ENCODE measurements around the gene UBR2. TPM values are rescaled to one million over a fixed set of nuclear protein-coding genes. Genes with fewer than 3 reads are reported as not detected.

The UBR2 gene
- total RNA-seq, 1 experiment from 2014 or later, result 20.1 TPM

DNA sequence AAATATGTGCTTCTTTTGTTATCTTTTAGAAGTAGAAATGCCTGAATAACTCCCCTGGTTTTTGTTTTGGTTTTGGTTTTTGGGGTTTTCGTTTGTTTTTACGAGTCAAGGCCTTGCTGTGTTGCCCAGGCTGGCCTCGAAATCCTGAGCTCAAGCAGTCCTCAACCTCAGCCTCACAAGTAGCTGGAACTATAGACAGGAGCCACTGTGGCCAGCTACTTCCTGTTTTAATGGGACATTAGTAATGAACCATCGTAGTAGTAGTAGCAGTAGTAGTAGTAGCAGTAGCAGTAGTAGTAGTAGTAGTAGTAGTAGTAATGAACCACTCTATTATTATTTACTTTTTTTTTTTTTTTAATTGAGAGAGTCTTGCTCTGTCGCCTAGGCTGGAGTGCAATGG is 66.0 kb downstream of the UBR2 start:
- TF ChIP-seq, protein P1, sequence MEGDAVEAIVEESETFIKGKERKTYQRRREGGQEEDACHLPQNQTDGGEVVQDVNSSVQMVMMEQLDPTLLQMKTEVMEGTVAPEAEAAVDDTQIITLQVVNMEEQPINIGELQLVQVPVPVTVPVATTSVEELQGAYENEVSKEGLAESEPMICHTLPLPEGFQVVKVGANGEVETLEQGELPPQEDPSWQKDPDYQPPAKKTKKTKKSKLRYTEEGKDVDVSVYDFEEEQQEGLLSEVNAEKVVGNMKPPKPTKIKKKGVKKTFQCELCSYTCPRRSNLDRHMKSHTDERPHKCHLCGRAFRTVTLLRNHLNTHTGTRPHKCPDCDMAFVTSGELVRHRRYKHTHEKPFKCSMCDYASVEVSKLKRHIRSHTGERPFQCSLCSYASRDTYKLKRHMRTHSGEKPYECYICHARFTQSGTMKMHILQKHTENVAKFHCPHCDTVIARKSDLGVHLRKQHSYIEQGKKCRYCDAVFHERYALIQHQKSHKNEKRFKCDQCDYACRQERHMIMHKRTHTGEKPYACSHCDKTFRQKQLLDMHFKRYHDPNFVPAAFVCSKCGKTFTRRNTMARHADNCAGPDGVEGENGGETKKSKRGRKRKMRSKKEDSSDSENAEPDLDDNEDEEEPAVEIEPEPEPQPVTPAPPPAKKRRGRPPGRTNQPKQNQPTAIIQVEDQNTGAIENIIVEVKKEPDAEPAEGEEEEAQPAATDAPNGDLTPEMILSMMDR (IDR thresholded peaks at IDR 0.05; ENCODE audit: unreplicated experiment), result no peak
- Mint-ChIP-seq H3K27me3 (ENCODE audit: insufficient read depth, unreplicated experiment) (no peaks in the 10 kb centered on the region), H3K36me3 (ENCODE audit: insufficient read depth, unreplicated experiment) (peaks cover 59% of the 10 kb centered on the region), H3K27ac (ENCODE audit: low read depth, unreplicated experiment) (no peak overlapping the region), H3K4me1 (ENCODE audit: insufficient read depth, unreplicated experiment) (peaks cover 5% of the 10 kb centered on the region), H3K9me3 (ENCODE audit: unreplicated experiment) (no peaks in the 10 kb centered on the region), H3K4me3 (ENCODE audit: unreplicated experiment) (no peak overlapping the region)
- DNase-seq (ENCODE audit: unreplicated experiment), result no peak
- intact Hi-C loops (cut with micrococcal nuclease), result no loop called here
- no TSS peak for BruUV-seq (replicated peaks)
- CTCF ChIA-PET, result interaction anchor here (0.6 to 1.7 kb wide), 4 partner anchors 8 to 168 kb away, joined by 3 to 6 read pairs (median 3); no protein-coding TSS in a partner anchor
- POLR2A ChIA-PET, result interaction anchor here (0.6 to 1.6 kb wide), 3 partner anchors 11 to 32 kb away, joined by 3 to 6 read pairs (median 3); no protein-coding TSS in a partner anchor

DNA sequence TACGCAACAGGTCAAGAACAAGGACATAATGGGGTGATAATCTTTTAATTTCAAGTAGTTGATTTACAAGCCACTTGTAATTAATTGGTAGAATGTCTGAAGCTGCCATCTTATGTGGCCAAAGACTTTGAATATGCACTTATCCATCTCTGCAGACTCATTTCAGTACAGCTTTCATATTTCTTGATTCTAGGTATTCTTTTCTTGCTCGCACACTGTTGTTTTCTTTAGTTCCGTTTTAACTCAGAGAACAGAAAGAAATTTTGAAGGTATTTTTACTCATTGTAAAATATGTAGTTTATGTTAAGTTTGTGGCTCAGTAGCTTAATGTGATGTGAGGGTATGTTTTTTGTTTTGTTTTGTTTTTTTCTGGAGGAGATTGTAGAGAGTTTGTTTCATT is 73.9 kb downstream of the UBR2 start:
- peaks cover 80% of the 10 kb centered on the region for H3K36me3 Mint-ChIP-seq (ENCODE audit: insufficient read depth, unreplicated experiment)
- no TSS peak for BruUV-seq (replicated peaks)
- H3K27me3 Mint-ChIP-seq (ENCODE audit: insufficient read depth, unreplicated experiment), result no peaks in the 10 kb centered on the region
- no peak for DNase-seq (ENCODE audit: unreplicated experiment)
- TF ChIP-seq, protein P1 (IDR thresholded peaks at IDR 0.05; ENCODE audit: unreplicated experiment), result no peak
- H3K27ac Mint-ChIP-seq (ENCODE audit: low read depth, unreplicated experiment), result no peak overlapping the region
- H3K4me1 Mint-ChIP-seq (ENCODE audit: insufficient read depth, unreplicated experiment), result no peaks in the 10 kb centered on the region
- POLR2A ChIA-PET, result interaction anchor here (0.7 to 1.1 kb wide), 2 partner anchors 10 to 108 kb away, joined by 3 to 4 read pairs; partner anchors contain the start of gene TBCC
- intact Hi-C loops (cut with micrococcal nuclease), result no loop called here
- no peak overlapping the region for H3K4me3 Mint-ChIP-seq (ENCODE audit: unreplicated experiment)
- no peaks in the 10 kb centered on the region for H3K9me3 Mint-ChIP-seq (ENCODE audit: unreplicated experiment)
- CTCF ChIA-PET, result interaction anchor here (1.3 kb wide), 2 partner anchors 17 to 24 kb away, joined by 3 to 6 read pairs; no protein-coding TSS in a partner anchor

DNA sequence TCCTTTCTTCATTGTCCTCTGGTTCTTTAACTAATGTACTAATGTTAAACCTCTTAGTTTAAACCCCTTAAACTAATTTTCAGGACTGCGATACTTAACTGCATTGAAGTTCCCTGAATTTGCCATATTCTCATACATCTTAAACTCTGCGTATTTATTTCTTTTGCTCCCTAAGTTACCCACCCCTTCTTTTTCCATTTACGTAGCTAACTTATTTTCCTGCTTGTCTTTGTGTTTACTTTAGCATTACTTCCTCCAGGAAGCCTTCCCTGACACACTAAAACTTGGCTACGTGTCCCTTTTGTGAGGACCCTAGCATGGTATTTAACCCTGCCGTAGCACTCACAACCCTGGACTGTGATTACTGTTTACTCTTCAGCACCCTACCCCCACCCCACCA is 79.0 kb downstream of the UBR2 start:
- H3K9me3 Mint-ChIP-seq (ENCODE audit: unreplicated experiment), result no peaks in the 10 kb centered on the region
- H3K4me3 Mint-ChIP-seq (ENCODE audit: unreplicated experiment), result no peak overlapping the region
- ChIA-PET POLR2A (no interaction called here), CTCF (interaction anchor here (0.7 to 0.8 kb wide), 2 partner anchors 8 to 19 kb away, joined by 4 read pairs; no protein-coding TSS in a partner anchor)
- DNase-seq (ENCODE audit: unreplicated experiment), result no peak
- intact Hi-C loops (cut with micrococcal nuclease), result no loop called here
- TF ChIP-seq, protein P1 (IDR thresholded peaks at IDR 0.05; ENCODE audit: unreplicated experiment), result no peak
- no TSS peak for BruUV-seq (replicated peaks)
- no peaks in the 10 kb centered on the region for H3K27me3 Mint-ChIP-seq (ENCODE audit: insufficient read depth, unreplicated experiment)
- peaks cover 78% of the 10 kb centered on the region for H3K36me3 Mint-ChIP-seq (ENCODE audit: insufficient read depth, unreplicated experiment)
- H3K27ac Mint-ChIP-seq (ENCODE audit: low read depth, unreplicated experiment), result no peak overlapping the region
- H3K4me1 Mint-ChIP-seq (ENCODE audit: insufficient read depth, unreplicated experiment), result no peaks in the 10 kb centered on the region

DNA sequence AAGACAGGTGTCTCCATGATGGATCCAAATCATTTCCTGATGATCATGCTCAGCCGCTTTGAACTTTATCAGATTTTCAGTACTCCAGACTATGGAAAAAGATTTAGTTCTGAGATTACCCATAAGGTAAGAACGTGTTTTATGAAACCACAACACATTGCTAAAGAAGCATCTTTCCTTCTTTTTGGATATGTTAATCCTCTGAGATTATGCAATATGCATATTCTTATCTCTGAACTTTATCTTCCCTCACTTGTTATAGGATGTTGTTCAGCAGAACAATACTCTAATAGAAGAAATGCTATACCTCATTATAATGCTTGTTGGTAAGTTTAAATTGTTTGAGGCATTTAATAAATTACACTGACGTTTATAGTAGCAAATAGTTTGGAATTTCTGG is 80.4 kb downstream of the UBR2 start:
- no peak overlapping the region for H3K4me3 Mint-ChIP-seq (ENCODE audit: unreplicated experiment)
- no peak for DNase-seq (ENCODE audit: unreplicated experiment)
- no peaks in the 10 kb centered on the region for H3K4me1 Mint-ChIP-seq (ENCODE audit: insufficient read depth, unreplicated experiment)
- no peaks in the 10 kb centered on the region for H3K9me3 Mint-ChIP-seq (ENCODE audit: unreplicated experiment)
- no TSS peak for BruUV-seq (replicated peaks)
- H3K27me3 Mint-ChIP-seq (ENCODE audit: insufficient read depth, unreplicated experiment), result no peaks in the 10 kb centered on the region
- intact Hi-C loops (cut with micrococcal nuclease), result no loop called here
- no peak overlapping the region for H3K27ac Mint-ChIP-seq (ENCODE audit: low read depth, unreplicated experiment)
- TF ChIP-seq, protein P1 (IDR thresholded peaks at IDR 0.05; ENCODE audit: unreplicated experiment), result no peak
- peaks cover 70% of the 10 kb centered on the region for H3K36me3 Mint-ChIP-seq (ENCODE audit: insufficient read depth, unreplicated experiment)
- ChIA-PET CTCF (no interaction called here), POLR2A (no interaction called here)
